Activated CD8-positive, alpha-beta memory T cell treated with anti-CD3 and anti-CD28 coated beads for 36 hours (primary cell): Measurements from ENCODE around the gene IL3. TPM values are rescaled to one million over a fixed set of nuclear protein-coding genes. Genes with fewer than 3 reads are reported as not detected.

ENCODE experiments used
- CTCF ChIA-PET: fragments of 350-600 bp; sonication (Branson Sonifier 250); formaldehyde crosslinking; loops from one replicate; lab custom pipeline; 2021; ENCODE audit warnings: antibody characterized with exemption; lab: Charles Lee
- POLR2A ChIA-PET: fragments of 350-600 bp; sonication (Branson Sonifier 250); formaldehyde crosslinking; loops from one replicate; lab custom pipeline; 2021; ENCODE audit warnings: antibody characterized with exemption; lab: Charles Lee
- total RNA-seq, 2 experiments: library from RNA; stranded (reverse); gene quantifications; one replicate each; pipeline ENCODE4 v1.2.3, GENCODE V29; 2021

IL3 gene
- total RNA-seq, 2 experiments from 2014 or later, result 68.0 to 68.7 TPM

GRCh38 chr5:132024117-132024435 lies 36.4 kb upstream of the IL3 start:
- POLR2A ChIA-PET, result no interaction called here
- CTCF ChIA-PET, result interaction anchor here (0.9 to 1.6 kb wide), 2 partner anchors 17 to 43 kb away, joined by 3 to 6 read pairs; no protein-coding TSS in a partner anchor

DNA sequence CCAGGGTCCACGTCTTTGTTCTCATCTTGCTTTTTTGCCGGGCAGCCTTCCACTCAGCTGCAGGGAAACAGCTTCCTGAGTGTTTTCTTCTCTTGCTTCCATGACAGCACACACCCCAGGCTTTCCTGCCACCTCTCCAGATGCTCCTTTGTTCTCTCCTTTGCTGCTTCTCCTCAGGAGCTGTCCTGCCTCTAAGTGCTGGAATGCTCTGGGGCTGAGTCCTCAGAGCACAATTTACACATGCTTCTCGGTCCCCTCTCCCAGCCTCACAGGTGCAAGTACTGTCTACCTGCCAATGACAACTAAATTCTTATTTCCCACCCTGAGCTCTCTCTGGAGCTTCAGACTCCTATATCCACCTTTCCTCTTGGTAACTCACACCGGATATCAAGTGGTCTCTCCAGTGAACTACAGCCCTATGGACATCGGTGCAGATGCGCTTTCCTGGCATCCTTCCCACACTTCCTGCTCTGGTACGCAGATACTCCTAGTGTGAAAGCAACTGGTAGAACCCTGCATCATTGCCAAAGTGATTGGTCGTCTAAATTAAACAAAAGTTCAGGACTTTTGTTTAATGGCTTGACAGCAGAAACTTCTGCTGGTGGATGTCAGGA lies 35.6 kb upstream of the IL3 start:
- CTCF ChIA-PET, result interaction anchor here (1.6 kb wide), 1 partner anchor 17 kb away, joined by 6 read pairs; no protein-coding TSS in a partner anchor
- POLR2A ChIA-PET, result no interaction called here

DNA sequence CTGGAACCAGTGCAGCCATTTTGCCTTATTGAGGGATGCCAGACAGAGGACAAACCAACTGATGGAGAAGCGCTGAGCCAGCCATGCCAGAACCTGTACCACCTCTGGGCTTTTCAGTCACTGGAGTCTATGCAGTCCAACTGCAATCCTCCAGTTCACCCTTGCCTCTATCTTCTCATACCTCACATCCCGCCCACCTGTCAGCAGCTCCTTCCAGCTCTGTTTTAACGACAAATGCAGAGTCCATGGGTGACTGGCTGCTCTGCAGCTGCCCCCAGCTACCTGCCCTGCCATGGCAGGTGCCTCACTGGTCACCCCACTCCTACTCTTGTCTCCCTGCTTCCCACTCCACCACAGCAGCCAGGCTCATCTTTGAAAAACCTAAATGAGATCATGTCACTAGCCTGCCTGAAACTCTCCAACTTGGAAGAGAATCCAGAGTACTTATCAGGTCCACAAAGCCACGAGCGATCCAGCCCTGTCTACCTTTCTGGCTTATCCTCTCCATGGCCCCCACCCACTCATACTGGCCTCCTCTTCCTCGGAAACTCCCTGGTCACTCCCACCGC lies 35.0 kb upstream of the IL3 start:
- ChIA-PET POLR2A (no interaction called here), CTCF (no interaction called here)

GRCh38 chr5:132026516-132027008 lies 33.9 kb upstream of the IL3 start:
- CTCF ChIA-PET, result no interaction called here
- POLR2A ChIA-PET, result no interaction called here

- ChIA-PET CTCF (no interaction called here), POLR2A (no interaction called here)
Observed at GRCh38 chr5:132027027-132027426, 33.4 kb upstream of the IL3 start.

- ChIA-PET CTCF (interaction anchor here (0.7 to 1.2 kb wide), 3 partner anchors 33 to 349 kb away, joined by 3 to 6 read pairs (median 3); no protein-coding TSS in a partner anchor), POLR2A (no interaction called here)
Observed at GRCh38 chr5:132029609-132030330, 30.7 kb upstream of the IL3 start.

GRCh38 chr5:132030610-132031009 lies 29.8 kb upstream of the IL3 start:
- ChIA-PET CTCF (no interaction called here), POLR2A (no interaction called here)

- POLR2A ChIA-PET, result no interaction called here
Observed at GRCh38 chr5:132032196-132032595, 28.3 kb upstream of the IL3 start.

DNA sequence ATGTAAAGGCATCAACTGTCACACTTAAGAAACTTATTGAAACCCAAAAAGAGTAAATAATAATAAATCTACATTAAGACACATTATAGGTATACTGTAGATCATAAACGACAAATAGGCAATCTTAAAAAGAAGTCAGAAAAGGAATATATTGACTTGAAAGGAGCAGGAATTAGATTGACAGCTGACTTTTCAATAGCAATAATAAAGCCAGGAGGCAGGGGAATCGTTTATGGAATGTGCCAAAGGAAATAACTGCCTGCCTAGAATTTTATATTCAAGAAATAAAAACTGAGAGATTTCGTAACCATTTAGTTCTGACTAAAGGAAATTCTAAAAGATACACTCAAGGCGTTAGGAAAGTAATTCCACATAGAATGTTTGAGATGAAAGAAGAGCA lies 27.3 kb upstream of the IL3 start:
- POLR2A ChIA-PET, result no interaction called here
- CTCF ChIA-PET, result no interaction called here

More at GRCh38 chr5:132032196-132032595, 28.3 kb upstream of the IL3 start:
- CTCF ChIA-PET, result no interaction called here

- ChIA-PET POLR2A (no interaction called here), CTCF (no interaction called here)
Observed at GRCh38 chr5:132037353-132037752, 23.1 kb upstream of the IL3 start.

DNA sequence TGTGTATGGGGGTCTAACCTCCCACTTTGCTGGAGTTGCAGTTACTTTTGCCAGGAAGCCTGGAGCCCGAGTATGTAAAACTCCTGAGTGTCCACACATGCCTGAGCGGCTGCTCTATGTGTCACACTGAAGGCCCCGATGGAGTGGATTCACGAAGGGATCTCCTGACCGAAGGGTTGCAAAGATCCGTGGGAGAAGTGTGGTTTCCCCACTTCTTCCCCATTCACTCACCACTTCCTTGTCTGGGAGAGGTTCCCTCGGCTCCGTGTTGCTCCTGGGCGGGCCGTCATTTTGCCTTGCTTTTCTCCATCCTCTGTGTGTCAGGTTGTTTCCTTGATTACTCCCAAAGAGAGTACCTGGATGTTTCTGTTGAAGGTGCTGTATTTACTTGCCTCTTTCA lies 16.2 kb upstream of the IL3 start:
- POLR2A ChIA-PET, result no interaction called here
- CTCF ChIA-PET, result interaction anchor here (0.5 kb wide), 1 partner anchor 747 kb away, joined by 3 read pairs; no protein-coding TSS in a partner anchor

DNA sequence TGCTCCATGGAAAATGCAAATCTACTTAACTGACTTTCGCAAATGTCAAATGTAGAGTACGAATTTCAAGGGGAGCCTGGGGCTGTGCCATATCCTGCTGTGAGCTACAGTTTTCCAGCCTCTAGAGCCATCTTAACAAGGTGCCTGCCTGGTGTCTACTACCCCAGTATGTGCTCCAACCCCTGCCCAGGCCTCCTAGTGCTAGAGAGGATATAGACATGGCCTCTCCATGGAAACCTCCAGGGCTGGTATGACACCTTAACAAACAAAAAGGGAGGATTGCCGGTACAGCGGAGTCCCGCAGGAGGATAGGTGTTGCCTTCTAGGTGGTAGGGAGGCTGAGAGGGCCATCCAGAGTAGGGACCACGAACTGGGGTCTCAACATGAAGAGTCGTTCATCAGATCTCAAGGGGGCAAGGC lies 13.6 kb upstream of the IL3 start:
- ChIA-PET CTCF (no interaction called here), POLR2A (no interaction called here)

DNA sequence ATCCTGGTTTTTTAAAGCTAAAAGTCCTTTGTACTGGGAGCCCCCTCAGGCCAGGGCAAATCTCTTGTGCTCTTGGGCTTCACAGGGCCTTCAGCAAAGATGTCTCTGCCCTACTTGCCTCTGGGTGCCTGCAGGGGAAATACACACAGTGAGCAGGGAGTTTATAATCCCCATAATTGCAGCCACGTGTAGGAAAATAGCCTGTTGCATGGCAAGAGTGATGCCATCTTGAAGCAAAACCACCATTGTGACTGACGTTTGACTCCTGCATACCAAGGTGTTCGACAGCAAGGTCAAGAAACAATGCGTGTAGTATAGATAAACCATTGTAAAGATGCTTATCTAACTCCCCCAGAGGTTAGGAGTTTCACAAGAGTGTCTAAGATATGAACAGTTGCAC lies 11.4 kb upstream of the IL3 start:
- ChIA-PET POLR2A (no interaction called here), CTCF (no interaction called here)

DNA sequence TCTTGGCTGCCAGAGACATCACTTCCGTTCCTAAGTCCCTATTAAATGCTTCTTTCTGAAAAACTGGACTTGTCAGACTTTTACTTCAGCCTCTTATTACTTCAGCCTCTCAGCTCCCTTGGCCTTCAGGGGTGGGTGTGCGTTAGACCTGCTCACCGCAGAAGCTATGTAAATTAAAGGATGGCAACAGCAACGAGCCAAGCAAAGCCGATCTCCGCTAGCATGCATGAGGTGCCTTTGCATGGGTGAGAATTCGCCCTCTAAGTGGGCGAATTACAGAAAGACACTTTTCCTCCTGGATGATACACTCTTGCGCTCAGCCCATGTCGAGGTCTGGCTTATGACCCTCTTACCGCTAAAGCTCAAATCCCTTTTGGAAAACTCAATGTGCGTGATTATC lies 10.9 kb upstream of the IL3 start:
- ChIA-PET POLR2A (no interaction called here), CTCF (interaction anchor here (1.4 kb wide), 1 partner anchor 13 kb away, joined by 6 read pairs; no protein-coding TSS in a partner anchor)

- ChIA-PET CTCF (interaction anchor here (1.4 kb wide), 1 partner anchor 13 kb away, joined by 6 read pairs; no protein-coding TSS in a partner anchor), POLR2A (no interaction called here)
Observed at GRCh38 chr5:132050136-132050535, 10.3 kb upstream of the IL3 start.

- ChIA-PET CTCF (interaction anchor here (1.4 kb wide), 1 partner anchor 12 kb away, joined by 6 read pairs; no protein-coding TSS in a partner anchor), POLR2A (no interaction called here)
Observed at GRCh38 chr5:132050661-132051552, 9.5 kb upstream of the IL3 start.

GRCh38 chr5:132052520-132052919 lies 7.9 kb upstream of the IL3 start:
- POLR2A ChIA-PET, result no interaction called here
- CTCF ChIA-PET, result interaction anchor here (0.8 kb wide), 2 partner anchors 10 to 31 kb away, joined by 3 to 4 read pairs; no protein-coding TSS in a partner anchor

DNA sequence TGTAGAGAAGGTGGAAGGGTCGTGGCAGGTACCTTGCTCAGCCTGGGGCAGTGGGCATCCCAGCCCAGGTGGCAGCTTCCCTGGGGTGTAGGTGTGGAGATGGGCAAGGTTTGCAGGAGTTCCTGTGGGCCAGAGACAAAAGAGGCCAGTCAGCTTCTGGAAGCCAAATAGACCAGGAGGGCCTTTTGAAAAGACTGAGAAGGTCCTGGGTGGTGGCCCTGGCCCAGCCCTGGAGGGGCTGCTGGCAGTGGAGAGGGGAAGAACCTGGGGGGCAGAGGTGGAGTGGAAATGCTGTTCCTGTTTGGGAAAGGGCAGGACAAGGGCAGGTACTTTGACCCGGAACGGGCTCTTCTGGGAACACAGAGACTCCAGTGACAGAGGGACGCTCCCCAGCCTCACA lies 7.0 kb upstream of the IL3 start:
- ChIA-PET POLR2A (no interaction called here), CTCF (interaction anchor here (0.8 kb wide), 2 partner anchors 9 to 30 kb away, joined by 3 to 4 read pairs; no protein-coding TSS in a partner anchor)
